ENCODE measurements around the gene ZNF814.
"Not testable (repeated sequence)": the region's sequence is repeated elsewhere in the genome, so short reads cannot be mapped to it uniquely, and the experiment has no call there.

ZNF814 gene

GRCh38 chr19:57862351-57862750, 26.5 kb downstream of the ZNF814 start:
- not testable (repeated sequence) for DNase-seq (ENCODE audit: low spot score)

- DNase-seq (ENCODE audit: low spot score): not testable (repeated sequence)
Measured at GRCh38 chr19:57854117-57854516, 34.7 kb downstream of the ZNF814 start.

- not testable (repeated sequence) for DNase-seq (ENCODE audit: low spot score)
Measured at GRCh38 chr19:57851812-57852603, 36.8 kb downstream of the ZNF814 start.

GRCh38 chr19:57850553-57851017, 38.3 kb downstream of the ZNF814 start:
- peak; percentile 16 for DNase-seq (ENCODE audit: low spot score)

GRCh38 chr19:57849666-57850473, 39.0 kb downstream of the ZNF814 start, which contains the start of gene ZNF587:
Gene ZNF587, plus strand, starts transcription at chr19:57849859. Its CDS starts 180 bp downstream, at chr19:57850039.
- peak; percentile 82 for DNase-seq (ENCODE audit: low spot score)

DNA sequence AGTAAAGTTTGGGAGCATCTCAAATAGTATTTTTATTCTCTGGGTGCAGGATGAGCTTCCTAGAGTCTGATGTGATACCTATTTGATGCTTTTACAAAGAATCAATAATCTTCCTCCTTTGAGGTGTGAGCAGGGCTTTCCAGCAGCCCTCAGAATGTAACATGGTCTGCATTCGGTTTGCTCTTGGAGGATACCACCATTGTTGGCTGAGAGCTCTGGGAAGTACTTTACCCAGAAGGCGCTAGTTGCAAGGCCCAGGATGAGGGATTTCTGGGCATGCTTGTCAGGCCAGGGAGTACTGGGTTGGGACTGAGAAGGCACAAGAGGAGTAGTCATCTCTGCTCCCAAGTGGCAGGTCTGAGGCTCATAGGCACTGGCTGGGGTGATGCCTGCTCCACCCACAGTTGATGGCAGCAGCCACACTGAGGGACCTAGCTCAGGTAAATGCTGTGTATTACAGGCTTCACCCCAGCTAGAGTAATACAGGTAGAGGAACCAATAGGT, 39.6 kb downstream of the ZNF814 start:
- DNase-seq (ENCODE audit: low spot score): not testable (repeated sequence)

GRCh38 chr19:57847164-57847563, 41.7 kb downstream of the ZNF814 start:
- not testable (repeated sequence) for DNase-seq (ENCODE audit: low spot score)

DNA sequence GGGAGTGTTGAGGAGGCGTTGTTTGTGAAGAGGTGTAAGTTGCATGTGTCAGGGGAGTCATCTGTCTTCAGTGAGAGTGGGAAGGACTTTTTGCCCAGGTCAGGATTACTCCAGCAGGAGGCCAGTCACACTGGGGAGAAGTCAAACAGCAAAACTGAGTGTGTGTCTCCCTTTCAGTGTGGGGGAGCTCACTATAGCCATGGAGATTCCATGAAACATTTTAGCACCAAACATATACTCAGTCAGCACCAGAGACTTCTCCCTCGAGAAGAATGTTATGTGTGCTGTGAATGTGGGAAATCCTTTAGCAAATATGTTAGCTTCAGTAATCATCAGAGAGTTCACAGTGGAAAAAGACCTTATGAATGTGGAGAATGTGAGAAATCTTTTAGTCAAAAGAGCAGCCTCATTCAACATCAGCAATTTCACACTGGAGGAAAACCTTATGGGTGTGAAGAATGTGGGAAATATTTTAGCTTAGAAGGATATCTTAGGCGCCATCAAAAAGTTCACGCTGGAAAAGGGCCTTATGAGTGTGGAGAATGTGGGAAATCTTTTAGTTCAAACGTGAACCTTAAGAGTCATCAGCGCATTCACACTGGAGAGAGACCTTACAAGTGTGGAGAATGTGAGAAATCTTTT, 47.6 kb downstream of the ZNF814 start:
- DNase-seq (ENCODE audit: low spot score): no peak

DNA sequence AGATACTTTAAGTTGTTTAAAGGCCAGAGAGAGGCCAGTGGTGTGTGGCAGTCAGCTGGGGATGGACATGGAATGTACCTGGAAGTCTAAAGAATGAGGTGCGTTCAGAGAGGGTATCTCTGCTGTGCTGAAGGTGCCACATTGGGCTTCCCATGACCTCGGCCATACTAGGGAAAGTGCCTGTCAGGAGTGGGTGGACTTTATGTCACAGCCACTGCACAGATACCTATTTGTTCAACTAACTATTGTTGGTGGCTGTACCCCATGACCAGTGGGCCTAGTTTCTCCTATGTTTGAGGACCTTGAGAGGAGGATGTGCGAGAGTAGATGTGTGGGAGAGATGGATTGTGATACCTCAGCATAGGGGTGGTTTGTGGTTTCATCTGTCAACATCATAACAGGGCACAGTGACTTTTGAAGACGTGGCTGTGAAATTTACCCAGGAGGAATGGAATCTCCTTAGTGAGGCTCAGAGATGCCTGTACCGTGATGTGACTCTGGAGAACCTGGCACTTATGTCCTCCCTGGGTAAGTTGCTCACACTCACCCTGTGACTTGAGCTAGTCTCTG, 50.1 kb downstream of the ZNF814 start:
- DNase-seq (ENCODE audit: low spot score): not testable (repeated sequence)

DNA sequence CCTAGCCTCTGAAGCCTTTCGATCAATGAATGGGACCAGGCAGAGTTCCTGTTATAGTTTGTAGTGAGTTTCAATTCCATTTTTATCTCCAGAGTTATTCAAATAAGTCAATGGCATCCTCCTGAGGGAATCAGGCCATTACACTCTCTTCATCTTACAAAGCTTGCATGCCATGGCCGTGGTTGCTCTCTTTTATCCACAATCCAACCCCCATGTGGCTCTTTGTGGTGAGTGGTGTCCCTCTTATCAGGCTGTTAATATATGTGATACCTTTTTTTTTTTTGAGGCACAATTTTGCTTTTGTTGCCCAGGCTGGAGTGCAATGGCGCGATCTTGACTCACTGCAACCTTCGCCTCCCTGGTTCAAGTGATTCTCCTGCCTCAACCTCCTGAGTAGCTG, 51.8 kb downstream of the ZNF814 start:
- DNase-seq (ENCODE audit: low spot score): not testable (repeated sequence)

DNA sequence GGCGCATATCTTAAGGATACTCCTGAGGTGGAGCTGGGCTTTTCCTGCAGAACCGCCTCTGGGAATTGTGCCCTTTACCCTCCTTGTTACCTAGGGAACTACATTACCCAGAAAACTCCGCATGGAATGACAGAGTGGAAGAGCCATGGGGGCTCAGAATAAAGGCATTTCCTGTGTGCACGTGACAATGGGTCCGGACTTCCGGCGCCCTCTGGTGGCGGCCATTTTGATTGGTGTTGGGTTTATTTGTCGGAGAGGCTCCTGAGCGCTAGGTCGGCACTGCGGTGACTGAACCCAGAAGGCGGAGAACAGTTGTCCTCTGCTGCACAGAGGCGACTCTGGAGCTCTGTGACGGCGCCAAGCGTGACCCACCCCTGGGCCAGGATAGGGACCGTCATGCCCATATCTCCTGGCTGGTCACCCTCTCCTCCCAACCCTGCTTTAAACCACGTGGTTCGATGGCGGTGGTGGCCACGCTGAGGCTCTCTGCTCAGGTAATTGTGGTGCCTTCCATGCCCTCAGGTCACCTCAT, 58.7 kb downstream of the ZNF814 start, which contains the start of gene ZNF587B:
TSS of gene ZNF587B (plus strand) at position 229 of the 532 bp plus-strand sequence. CDS start at position 459, 230 bp downstream.
- DNase-seq (ENCODE audit: low spot score): peak; percentile 19

DNA sequence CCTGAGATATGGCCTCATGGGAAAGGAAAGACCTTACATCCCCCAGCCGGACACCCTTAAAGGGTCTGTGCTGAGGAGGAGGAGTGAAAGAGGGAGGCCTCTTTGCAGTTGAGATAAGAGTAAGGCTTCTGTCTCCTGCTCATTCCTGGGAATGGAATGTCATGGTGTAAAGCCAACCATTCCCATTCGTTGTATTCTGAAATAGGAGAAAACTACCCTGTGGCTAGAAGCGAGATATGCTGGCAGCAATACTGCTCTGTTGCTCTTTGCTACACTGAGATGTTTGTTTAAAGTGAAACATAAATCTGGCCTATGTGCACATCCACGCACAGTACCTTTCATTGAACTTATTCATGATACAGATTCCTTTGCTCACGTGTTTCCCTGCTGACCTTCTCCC, 59.5 kb downstream of the ZNF814 start:
- DNase-seq (ENCODE audit: low spot score): no peak

- DNase-seq (ENCODE audit: low spot score): no peak
Measured at GRCh38 chr19:57825511-57825910, 63.3 kb downstream of the ZNF814 start.

GRCh38 chr19:57823608-57824007, 65.2 kb downstream of the ZNF814 start:
- DNase-seq (ENCODE audit: low spot score): not testable (repeated sequence)

DNA sequence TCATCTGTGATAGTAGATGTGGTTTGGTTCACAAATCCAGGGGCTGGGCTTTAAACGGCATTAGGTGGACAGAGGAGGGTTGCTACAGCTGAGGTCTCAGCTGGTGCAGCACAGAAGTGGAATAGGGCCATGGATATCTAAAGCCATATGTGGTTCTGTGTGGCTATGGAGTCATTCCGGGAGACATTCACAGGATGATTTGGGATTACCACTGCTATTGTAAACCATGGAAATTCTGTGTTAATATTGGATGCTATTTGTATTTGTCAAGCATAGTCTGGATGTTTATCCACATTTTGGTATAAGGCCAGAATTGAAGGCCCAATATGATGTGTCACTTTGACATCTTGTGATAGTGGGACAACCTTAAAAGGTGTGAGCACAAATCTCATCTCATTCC, 65.7 kb downstream of the ZNF814 start:
- not testable (repeated sequence) for DNase-seq (ENCODE audit: low spot score)

DNA sequence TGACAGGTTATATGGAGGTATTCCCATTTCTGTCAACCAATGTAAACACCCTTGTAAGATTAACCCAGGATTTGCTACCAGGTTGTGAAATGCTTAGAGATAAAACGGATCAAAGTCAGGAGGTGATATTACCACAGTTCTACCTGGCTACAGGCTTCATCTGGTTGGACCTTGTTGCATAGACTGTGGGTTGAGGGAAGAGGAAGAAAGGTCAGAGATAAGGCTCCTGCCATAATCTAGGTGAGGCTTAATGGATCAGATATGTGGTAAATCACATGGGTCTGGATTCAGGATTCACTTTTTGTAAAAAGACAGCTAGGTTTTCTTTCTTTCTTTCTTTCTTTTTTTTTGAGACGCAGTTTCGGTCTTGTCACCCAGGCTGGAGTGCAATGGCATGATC, 67.3 kb downstream of the ZNF814 start:
- not testable (repeated sequence) for DNase-seq (ENCODE audit: low spot score)

- DNase-seq (ENCODE audit: low spot score): not testable (repeated sequence)
Measured at GRCh38 chr19:57821095-57821494, 67.7 kb downstream of the ZNF814 start.

DNA sequence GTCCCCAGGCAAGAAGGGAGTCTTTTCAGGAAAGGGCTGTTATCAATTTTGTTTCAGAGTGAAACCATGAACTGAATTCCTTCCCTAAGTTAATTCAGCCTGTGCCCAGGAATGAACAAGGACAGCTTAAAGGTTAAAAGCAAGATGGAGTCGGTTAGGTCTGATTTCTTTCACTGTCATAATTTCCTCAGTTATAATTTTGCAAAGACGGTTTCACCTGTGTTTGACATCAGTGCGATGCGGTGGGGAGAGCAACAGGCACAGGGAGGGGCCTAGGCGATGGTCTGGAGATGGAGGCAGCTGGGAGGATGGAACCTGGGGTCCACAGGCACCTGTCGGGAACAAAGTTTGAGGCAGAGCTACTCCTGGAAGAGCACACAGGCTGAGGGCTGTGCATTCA, 68.2 kb downstream of the ZNF814 start:
- no peak for DNase-seq (ENCODE audit: low spot score)

DNA sequence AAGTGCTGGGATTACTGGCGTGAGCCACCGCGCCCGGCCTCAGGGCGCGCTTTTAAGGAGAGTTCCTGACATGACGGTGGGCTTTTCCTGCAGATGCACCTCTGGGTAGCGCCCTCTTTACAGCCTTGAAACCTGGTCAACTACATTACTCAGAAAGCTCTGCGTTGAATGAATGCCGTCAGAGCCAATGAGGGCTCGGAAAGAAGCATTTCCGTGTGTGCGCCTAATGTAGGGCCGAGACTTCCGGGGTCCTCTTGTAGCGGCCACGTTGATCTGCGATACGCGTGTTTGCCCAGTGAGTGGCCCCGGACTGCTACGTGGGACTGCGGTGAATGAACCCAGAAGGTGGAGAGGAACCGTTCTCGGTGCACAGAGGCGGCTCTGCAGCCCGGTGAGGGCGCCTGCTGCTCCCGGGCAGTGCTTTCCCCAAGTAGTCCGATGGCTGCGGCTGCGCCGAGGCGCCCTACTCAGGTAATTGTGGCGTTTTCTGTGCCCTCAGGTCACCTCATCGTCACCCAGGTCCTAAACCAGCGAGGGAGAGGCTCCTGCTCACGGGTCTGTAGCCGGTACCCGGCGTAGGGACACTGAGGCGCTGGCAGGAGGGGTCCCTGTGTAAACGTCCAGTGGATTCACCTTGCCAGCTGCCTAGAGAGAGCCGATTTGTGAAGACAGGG, 69.2 kb downstream of the ZNF814 start:
- DNase-seq (ENCODE audit: low spot score): peak; percentile 95

DNA sequence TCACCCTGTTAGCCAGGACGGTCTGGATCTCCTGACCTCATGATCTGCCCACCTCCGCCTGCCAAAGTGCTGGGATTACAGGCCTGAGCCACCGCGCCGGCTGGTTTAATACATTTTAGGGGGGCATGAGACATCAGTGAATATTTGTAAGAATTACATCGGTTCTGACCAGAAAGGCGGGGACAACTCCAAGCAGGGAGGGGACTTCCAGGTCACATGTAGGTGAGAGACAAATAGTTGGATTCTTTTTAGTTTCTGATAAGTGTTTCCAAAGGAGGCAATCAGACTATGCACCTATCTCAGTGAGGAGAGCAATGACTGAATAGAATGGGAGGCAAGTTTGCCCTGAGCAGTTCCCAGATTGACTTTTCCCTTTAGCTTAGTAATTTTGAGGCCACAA, 70.5 kb downstream of the ZNF814 start:
- DNase-seq (ENCODE audit: low spot score): no peak

GRCh38 chr19:57817976-57818375, 70.9 kb downstream of the ZNF814 start:
- no peak for DNase-seq (ENCODE audit: low spot score)
